ENCODE data around the gene ADAM12. TPM values are rescaled to one million over a fixed set of nuclear protein-coding genes. Genes with fewer than 3 reads are reported as not detected.

ADAM12 gene
- total and polyA plus RNA-seq, 2 donors (not counting 3 experiments of a cell fraction or from before 2014, with no cell fraction given): 0.22 to 0.33 TPM

- TF ChIP-seq GATA2 (IDR thresholded peaks at IDR 0.05; ENCODE audit: insufficient read depth, insufficient read length, low read depth, low read length): no peak
- no peak for TF ChIP-seq JUN (IDR thresholded peaks at IDR 0.05; ENCODE audit: borderline replicate concordance, insufficient read depth, insufficient read length, low read depth)
- TF ChIP-seq MYC (IDR thresholded peaks at IDR 0.05; ENCODE audit: low read depth, low read length): no peak
- no peak for TF ChIP-seq POLR2A (IDR thresholded peaks at IDR 0.05; ENCODE audit: low read depth, low read length)
- BruUV-seq (replicated peaks): no TSS peak
- no peak overlapping the region for H3K27ac ChIP-seq (ENCODE audit: insufficient read depth, low read depth, low read length)
- no peak overlapping the region for H3K4me2 ChIP-seq (ENCODE audit: insufficient read depth, low read length)
- FAIRE-seq (no peak), DNase-seq (ENCODE audit: low read depth, low spot score) (no peak)
- H3K9me3 ChIP-seq (replicated peaks; ENCODE audit: control insufficient read depth, insufficient read depth, low read length): no peaks in the 10 kb centered on the region
- no peak overlapping the region for H2AFZ ChIP-seq (ENCODE audit: low read depth, low read length)
- H3K79me2 ChIP-seq (ENCODE audit: control insufficient read depth, insufficient read depth, low read length): no peaks in the 10 kb centered on the region
- peaks cover 11% of the 10 kb centered on the region for H3K4me1 ChIP-seq (ENCODE audit: control insufficient read depth, extremely low read depth, insufficient read depth, low read length)
- H4K20me1 ChIP-seq (replicated peaks; ENCODE audit: control insufficient read depth, extremely low read depth, insufficient read depth, low read length): no peaks in the 10 kb centered on the region
- intact Hi-C loops (cut with micrococcal nuclease) (no loop called here), dilution Hi-C loops (cut with MboI; ENCODE audit: extremely low pct_ligation_motif_present, low sequenced_read_pairs) (no loop called here)
- ChIA-PET POLR2A (no interaction called here), CTCF (interaction anchor here (1.5 kb wide), 2 partner anchors 10 to 82 kb away, joined by 4 read pairs; no protein-coding TSS in a partner anchor)
- H3K9ac ChIP-seq (replicated peaks; ENCODE audit: extremely low read depth, insufficient read depth, low read length): no peak overlapping the region
- H3K27me3 ChIP-seq (ENCODE audit: control insufficient read depth in 2 of 2, insufficient read depth in 2 of 2, low read length in 2 of 2): no peaks in the 10 kb centered on the region
- H3K4me3 ChIP-seq (replicated peaks in 1 of 3; ENCODE audit: insufficient read depth in 1 of 3, low read depth in 1 of 3, low read length in 3 of 3): no peak overlapping the region
- H3K9me1 ChIP-seq (replicated peaks; ENCODE audit: control insufficient read depth, extremely low read depth, insufficient read depth, low read length): no peaks in the 10 kb centered on the region
- no peaks in the 10 kb centered on the region for H3K36me3 ChIP-seq (ENCODE audit: control insufficient read depth in 2 of 2, extremely low read depth in 1 of 2, insufficient read depth in 2 of 2, low read length in 2 of 2)
Measured at GRCh38 chr10:126016882-126017281, 371.4 kb downstream of the ADAM12 start.

- no peaks in the 10 kb centered on the region for H3K9me1 ChIP-seq (replicated peaks; ENCODE audit: control insufficient read depth, extremely low read depth, insufficient read depth, low read length)
- TF ChIP-seq GATA2 (IDR thresholded peaks at IDR 0.05; ENCODE audit: insufficient read depth, insufficient read length, low read depth, low read length) (no peak), MYC (IDR thresholded peaks at IDR 0.05; ENCODE audit: low read depth, low read length) (no peak), FOS (IDR thresholded peaks at IDR 0.05; ENCODE audit: borderline replicate concordance, insufficient read depth, low read length) (no peak), POLR2AphosphoS5 (IDR thresholded peaks at IDR 0.05; ENCODE audit: insufficient read depth, low read depth, low read length) (no peak), POLR2A (IDR thresholded peaks at IDR 0.05; ENCODE audit: low read depth, low read length) (no peak), JUN (IDR thresholded peaks at IDR 0.05; ENCODE audit: borderline replicate concordance, insufficient read depth, insufficient read length, low read depth) (no peak), CTCF (IDR thresholded peaks at IDR 0.05; ENCODE audit: extremely low read depth in 1 of 2, insufficient read depth in 1 of 2, low read depth in 1 of 2, low read length in 2 of 2) (no peak), EZH2 (IDR thresholded peaks at IDR 0.05; ENCODE audit: borderline replicate concordance, low read depth, low read length, severe bottlenecking) (no peak), MAX (IDR thresholded peaks at IDR 0.05; ENCODE audit: insufficient read depth, insufficient read length) (no peak)
- no peak overlapping the region for H3K9ac ChIP-seq (replicated peaks; ENCODE audit: extremely low read depth, insufficient read depth, low read length)
- ChIA-PET CTCF (no interaction called here), POLR2A (no interaction called here)
- H3K9me3 ChIP-seq (replicated peaks; ENCODE audit: control insufficient read depth, insufficient read depth, low read length): no peaks in the 10 kb centered on the region
- H3K27me3 ChIP-seq (ENCODE audit: control insufficient read depth in 2 of 2, insufficient read depth in 2 of 2, low read length in 2 of 2): no peaks in the 10 kb centered on the region
- intact Hi-C loops (cut with micrococcal nuclease) (no loop called here), dilution Hi-C loops (cut with MboI; ENCODE audit: extremely low pct_ligation_motif_present, low sequenced_read_pairs) (no loop called here)
- no peaks in the 10 kb centered on the region for H3K36me3 ChIP-seq (ENCODE audit: control insufficient read depth in 2 of 2, extremely low read depth in 1 of 2, insufficient read depth in 2 of 2, low read length in 2 of 2)
- H3K4me2 ChIP-seq (ENCODE audit: insufficient read depth, low read length): no peak overlapping the region
- no peak overlapping the region for H3K4me3 ChIP-seq (replicated peaks in 1 of 3; ENCODE audit: insufficient read depth in 1 of 3, low read depth in 1 of 3, low read length in 3 of 3)
- H3K79me2 ChIP-seq (ENCODE audit: control insufficient read depth, insufficient read depth, low read length): no peaks in the 10 kb centered on the region
- H2AFZ ChIP-seq (ENCODE audit: low read depth, low read length): no peak overlapping the region
- no peak for FAIRE-seq
- H3K4me1 ChIP-seq (ENCODE audit: control insufficient read depth, extremely low read depth, insufficient read depth, low read length): peaks cover 11% of the 10 kb centered on the region
- no peak for DNase-seq (ENCODE audit: low read depth, low spot score)
- no peaks in the 10 kb centered on the region for H4K20me1 ChIP-seq (replicated peaks; ENCODE audit: control insufficient read depth, extremely low read depth, insufficient read depth, low read length)
- BruUV-seq (replicated peaks): no TSS peak
- no peak overlapping the region for H3K27ac ChIP-seq (ENCODE audit: insufficient read depth, low read depth, low read length)
Measured at GRCh38 chr10:126016156-126016805, 372.0 kb downstream of the ADAM12 start.
